H9 (cell line): ENCODE results near the gene LGALS9. TPM values are rescaled to one million over a fixed set of nuclear protein-coding genes. Genes with fewer than 3 reads are reported as not detected.
"Not testable (repeated sequence)": the region's sequence is repeated elsewhere in the genome, so short reads cannot be mapped to it uniquely, and the experiment has no call there.

ENCODE experiments used
- DNase-seq: peaks from one replicate; pipeline ENCODE4 v3.0.0-alpha.2; 2017
- H2AFZ ChIP-seq: one replicate; pipeline ENCODE4 v1.6.1; 2013; ENCODE audit warnings: mild to moderate bottlenecking, low read length, control low read depth, moderate library complexity
- H2AK5ac ChIP-seq: 2 replicates; pipeline ENCODE4 v1.6.1; 2013; ENCODE audit warnings: low read length, control low read depth, mixed read lengths; ENCODE audit not compliant: insufficient read length
- H2BK120ac ChIP-seq: one replicate; pipeline ENCODE4 v1.6.1; 2013; ENCODE audit warnings: low read depth, mild to moderate bottlenecking, low read length, control low read depth, inconsistent platforms; ENCODE audit not compliant: poor library complexity, severe bottlenecking
- H2BK12ac ChIP-seq: 2 replicates; pipeline ENCODE4 v1.6.1; 2013; ENCODE audit warnings: low read length, control low read depth, mixed read lengths, low read depth; ENCODE audit not compliant: insufficient read length
- H2BK15ac ChIP-seq: 2 replicates; pipeline ENCODE4 v1.6.1; 2013; ENCODE audit warnings: low read depth, low read length, control low read depth
- H2BK20ac ChIP-seq: one replicate; pipeline ENCODE4 v1.6.1; 2013; ENCODE audit warnings: low read depth, mild to moderate bottlenecking, low read length, control low read depth, inconsistent platforms; ENCODE audit not compliant: poor library complexity, severe bottlenecking
- H2BK5ac ChIP-seq: 2 replicates; pipeline ENCODE4 v1.6.1; 2013; ENCODE audit warnings: low read length, control low read depth, mixed read lengths; ENCODE audit not compliant: insufficient read length
- H3K14ac ChIP-seq: 2 replicates; pipeline ENCODE4 v1.6.1; 2013; ENCODE audit warnings: low read length, control low read depth; ENCODE audit not compliant: insufficient read depth
- H3K18ac ChIP-seq: 2 replicates; pipeline ENCODE4 v1.6.1; 2013; ENCODE audit warnings: low read depth, mild to moderate bottlenecking, mixed read lengths, low read length, control low read depth; ENCODE audit not compliant: insufficient read length
- H3K23ac ChIP-seq: 2 replicates; pipeline ENCODE4 v1.6.1; 2013; ENCODE audit warnings: low read length, control low read depth, mixed read lengths, low read depth; ENCODE audit not compliant: insufficient read length
- H3K23me2 ChIP-seq: 2 replicates; pipeline ENCODE4 v1.6.1; 2013; ENCODE audit warnings: low read depth, mild to moderate bottlenecking, mixed read lengths, low read length, control low read depth; ENCODE audit not compliant: insufficient read length, poor library complexity, severe bottlenecking
- H3K27ac ChIP-seq: 2 replicates; pipeline ENCODE4 v1.5.1; 2013; ENCODE audit warnings: low read length, control low read depth, mixed read lengths, low read depth; ENCODE audit not compliant: insufficient read length
- H3K27me3 ChIP-seq: 2 replicates; pipeline ENCODE4 v1.6.1; 2013; ENCODE audit warnings: low read length, control low read depth, inconsistent platforms; ENCODE audit not compliant: insufficient read depth
- H3K4ac ChIP-seq: 2 replicates; pipeline ENCODE4 v1.6.1; 2013; ENCODE audit warnings: low read depth, mild to moderate bottlenecking, control low read depth, inconsistent platforms, low read length, moderate library complexity
- H3K4me1 ChIP-seq: 2 replicates; pipeline ENCODE4 v1.6.1; 2013; ENCODE audit warnings: low read length, control low read depth, inconsistent platforms; ENCODE audit not compliant: insufficient read depth
- H3K4me2 ChIP-seq: 2 replicates; pipeline ENCODE4 v1.6.1; 2013; ENCODE audit warnings: low read length, control low read depth, mixed read lengths; ENCODE audit not compliant: insufficient read length, insufficient read depth
- H3K56ac ChIP-seq: 2 replicates; pipeline ENCODE4 v1.6.1; 2013; ENCODE audit warnings: low read depth, mild to moderate bottlenecking, mixed read lengths, low read length, control low read depth; ENCODE audit not compliant: insufficient read length
- H3K79me1 ChIP-seq: 2 replicates; pipeline ENCODE4 v1.6.1; 2013; ENCODE audit warnings: low read depth, mild to moderate bottlenecking, moderate library complexity, low read length, control low read depth, inconsistent platforms; ENCODE audit not compliant: insufficient read depth, poor library complexity, severe bottlenecking
- H3K79me2 ChIP-seq: 2 replicates; pipeline ENCODE4 v1.6.1; 2013; ENCODE audit warnings: low read length, control low read depth, inconsistent platforms; ENCODE audit not compliant: insufficient read depth
- H3K9ac ChIP-seq: 2 replicates; pipeline ENCODE4 v1.6.1; 2013; ENCODE audit warnings: low read length, control low read depth, mixed read lengths; ENCODE audit not compliant: insufficient read length; ENCODE audit errors: extremely low read depth
- H3K9me3 ChIP-seq: one replicate; pipeline ENCODE4 v1.6.1; 2013; ENCODE audit warnings: low read depth, low read length, inconsistent platforms; ENCODE audit not compliant: control insufficient read depth
- H3T11ph ChIP-seq: one replicate; pipeline ENCODE4 v1.6.1; 2013; ENCODE audit warnings: mild to moderate bottlenecking, low read length, control low read depth, inconsistent platforms
- H4K20me1 ChIP-seq: one replicate; pipeline ENCODE4 v1.6.1; 2013; ENCODE audit not compliant: control insufficient read depth, insufficient read length, insufficient read depth
- H4K5ac ChIP-seq: 2 replicates; pipeline ENCODE4 v1.6.1; 2013; ENCODE audit warnings: low read depth, mild to moderate bottlenecking, mixed read lengths, low read length, control low read depth; ENCODE audit not compliant: insufficient read length
- H4K8ac ChIP-seq: replicated peaks from 2 replicates; pipeline ENCODE4 v1.6.1; 2013; ENCODE audit warnings: low read length, control low read depth, mixed read lengths, low read depth; ENCODE audit not compliant: insufficient read length
- H4K91ac ChIP-seq: 2 replicates; pipeline ENCODE4 v1.6.1; 2013; ENCODE audit warnings: low read depth, mild to moderate bottlenecking, moderate library complexity, mixed read lengths, low read length, control low read depth; ENCODE audit not compliant: insufficient read length
- H3K27ac Mint-ChIP-seq, 3 experiments: 2 replicates in 2 of 3; 3 replicates in 1 of 3; pipeline ENCODE4 v1.8.0; 2020 to 2021; ENCODE audit warnings: mixed read lengths in 3 of 3, mild to moderate bottlenecking in 1 of 3, moderate library complexity in 1 of 3
- H3K27me3 Mint-ChIP-seq: 2 replicates; pipeline ENCODE4 v1.8.0; 2021; ENCODE audit warnings: low read depth, mild to moderate bottlenecking, moderate library complexity, mixed read lengths
- H3K36me3 Mint-ChIP-seq, 3 experiments: 2 replicates in 2 of 3; 3 replicates in 1 of 3; pipeline ENCODE4 v1.8.0; 2020 to 2021; ENCODE audit warnings: low read depth in 3 of 3, mixed read lengths in 3 of 3; ENCODE audit not compliant: insufficient read depth in 1 of 3
- H3K4me1 Mint-ChIP-seq, 2 experiments: 2 replicates each; pipeline ENCODE4 v1.8.0; 2020; ENCODE audit warnings: mixed read lengths in 2 of 2
- H3K4me3 Mint-ChIP-seq, 2 experiments: 2 replicates in 1 of 2; 3 replicates in 1 of 2; pipeline ENCODE4 v1.8.0; 2020 to 2021; ENCODE audit warnings: mild to moderate bottlenecking in 2 of 2, mixed read lengths in 2 of 2, moderate library complexity in 1 of 2
- H3K9me3 Mint-ChIP-seq, 2 experiments: 2 replicates in 1 of 2; 3 replicates in 1 of 2; pipeline ENCODE4 v1.8.0; 2020; ENCODE audit warnings: mild to moderate bottlenecking in 2 of 2, mixed read lengths in 2 of 2, moderate library complexity in 1 of 2
- WGBS: extraction: QIAGEN DNeasy Blood & Tissue Kit; methylation state at CpG from one replicate; pipeline ENCODE4 v1.1.7; 2013; ENCODE audit warnings: missing lambda C conversion rate, low lambda C conversion rate, mixed read lengths; ENCODE audit not compliant: insufficient read length; ENCODE audit errors: extremely low coverage; 5-methylcytosine and 5-hydroxymethylcytosine counted together
- total RNA-seq: library from RNA; stranded (reverse); gene quantifications from 2 replicates; pipeline ENCODE4 v1.2.1, GENCODE V29; 2021

Gene LGALS9
- total RNA-seq, 1 experiment from 2014 or later: 2.5 TPM

DNA sequence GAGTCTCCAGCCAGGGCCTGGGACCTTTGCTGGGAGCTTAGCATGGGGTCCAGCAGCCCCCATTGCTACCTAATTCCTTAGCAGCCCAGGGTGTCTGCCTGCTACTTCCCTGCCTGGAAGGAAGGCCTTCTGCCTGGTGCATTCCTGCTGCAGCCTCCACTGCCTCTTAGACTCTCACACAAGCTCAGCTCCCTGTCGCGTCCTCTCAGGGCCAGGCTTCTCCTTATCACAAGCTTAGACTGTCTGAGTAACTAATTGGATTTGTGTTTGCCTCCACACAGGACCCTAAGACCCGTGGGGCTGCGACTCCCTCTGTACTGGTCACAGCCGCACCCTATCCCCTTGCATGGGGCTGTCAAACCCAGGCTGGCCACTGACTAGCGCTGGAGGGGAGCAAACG, 6.8 kb downstream of the LGALS9 start:
- H3K9me3 Mint-ChIP-seq, H3K4me3 Mint-ChIP-seq, H3K4me2 ChIP-seq, H3K27ac Mint-ChIP-seq, H3T11ph ChIP-seq, H2BK15ac ChIP-seq, H3K4me1 Mint-ChIP-seq, H3K27me3 ChIP-seq, H3K79me2 ChIP-seq, H3K18ac ChIP-seq, H3K36me3 Mint-ChIP-seq, H3K56ac ChIP-seq, H2BK120ac ChIP-seq, H3K14ac ChIP-seq, DNase-seq, H3K27me3 Mint-ChIP-seq, H4K20me1 ChIP-seq, H3K23me2 ChIP-seq, H4K5ac ChIP-seq, H3K79me1 ChIP-seq, H3K4ac ChIP-seq, H2AK5ac ChIP-seq, H2BK20ac ChIP-seq, H3K23ac ChIP-seq, H3K9me3 ChIP-seq, H2BK5ac ChIP-seq, H4K8ac ChIP-seq, H4K91ac ChIP-seq, H2AFZ ChIP-seq, H3K9ac ChIP-seq, H3K4me1 ChIP-seq, H3K27ac ChIP-seq, H2BK12ac ChIP-seq: not testable (repeated sequence)
- WGBS: no CpG with 5 or more reads among the region's 7 CpGs

GRCh38 chr17:27638415-27638914, 7.5 kb downstream of the LGALS9 start:
- not testable (repeated sequence) for H3K27ac Mint-ChIP-seq, H4K20me1 ChIP-seq, H3K9me3 ChIP-seq, H2BK5ac ChIP-seq, H3T11ph ChIP-seq, H3K23ac ChIP-seq, H3K18ac ChIP-seq, H2AFZ ChIP-seq, H3K23me2 ChIP-seq, H3K4ac ChIP-seq, H3K14ac ChIP-seq, DNase-seq, H2BK120ac ChIP-seq, H4K91ac ChIP-seq, H3K27me3 ChIP-seq, H2BK12ac ChIP-seq, H3K4me2 ChIP-seq, H2AK5ac ChIP-seq, H3K27me3 Mint-ChIP-seq, H4K8ac ChIP-seq, H3K9ac ChIP-seq, H3K4me1 Mint-ChIP-seq, H2BK15ac ChIP-seq, H4K5ac ChIP-seq, H3K79me1 ChIP-seq, H3K4me3 Mint-ChIP-seq, H3K4me1 ChIP-seq, H3K79me2 ChIP-seq, H3K9me3 Mint-ChIP-seq, H3K36me3 Mint-ChIP-seq, H3K27ac ChIP-seq, H3K56ac ChIP-seq, H2BK20ac ChIP-seq
- no CpG with 5 or more reads among the region's 5 CpGs for WGBS
